ENCODE data around the gene FAM9C.

Gene FAM9C

DNA sequence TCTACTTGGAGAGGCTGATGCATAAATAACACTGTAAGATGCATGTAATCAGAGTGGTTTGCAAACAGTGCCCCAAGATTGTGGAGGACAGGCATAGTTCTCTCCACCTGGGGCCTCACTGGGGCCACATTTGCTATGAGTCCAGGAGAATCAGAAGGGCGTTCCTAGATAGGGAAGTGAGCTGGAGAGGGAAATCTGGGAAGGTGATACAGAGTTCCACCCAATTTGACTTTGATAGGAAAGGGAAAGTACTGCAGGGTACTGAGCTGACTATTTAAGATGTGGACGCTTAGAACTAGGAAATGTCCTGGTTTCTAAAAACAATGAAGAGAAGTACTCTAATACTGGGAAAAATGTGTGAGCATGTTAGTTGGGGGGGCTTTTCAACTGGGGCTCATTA, 33.9 kb downstream of the FAM9C start:
- no peak overlapping the region for H3K4me3 ChIP-seq (ENCODE audit: low read depth, low read length)
- peaks cover 16% of the 10 kb centered on the region for H3K4me1 ChIP-seq (ENCODE audit: control insufficient read depth, insufficient read depth, low read length)
- H3K9ac ChIP-seq (ENCODE audit: low read depth, low read length): no peak overlapping the region
- H3K9me3 ChIP-seq (ENCODE audit: control insufficient read depth, insufficient read depth, low read length): no peaks in the 10 kb centered on the region
- H3K27me3 ChIP-seq (ENCODE audit: control insufficient read depth, insufficient read depth, low read length): no peaks in the 10 kb centered on the region
- no peaks in the 10 kb centered on the region for H3K36me3 ChIP-seq (ENCODE audit: control insufficient read depth, insufficient read depth, low read length)

DNA sequence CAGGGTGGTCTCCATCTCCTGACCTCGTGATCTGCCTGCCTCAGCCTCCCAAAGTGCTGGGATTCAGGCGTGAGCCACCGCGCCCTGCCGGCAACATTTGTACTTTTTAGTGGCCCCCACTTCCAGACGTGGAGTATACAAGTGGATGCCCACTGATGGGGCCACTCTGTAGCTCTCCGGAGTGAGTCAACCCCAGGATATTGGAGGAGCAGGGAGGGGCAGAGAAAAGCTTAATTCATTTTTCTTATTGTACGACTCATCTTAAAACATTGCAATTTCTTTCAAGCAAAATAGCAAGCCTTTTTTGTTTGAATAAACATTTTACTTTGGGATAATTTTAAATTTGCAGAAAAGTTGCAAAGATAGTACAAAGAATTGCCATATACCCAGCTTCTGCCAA, 34.6 kb downstream of the FAM9C start:
- H3K4me3 ChIP-seq (ENCODE audit: low read depth, low read length): no peak overlapping the region
- H3K9ac ChIP-seq (ENCODE audit: low read depth, low read length): no peak overlapping the region
- H3K9me3 ChIP-seq (ENCODE audit: control insufficient read depth, insufficient read depth, low read length): no peaks in the 10 kb centered on the region
- peaks cover 16% of the 10 kb centered on the region for H3K4me1 ChIP-seq (ENCODE audit: control insufficient read depth, insufficient read depth, low read length)
- no peaks in the 10 kb centered on the region for H3K36me3 ChIP-seq (ENCODE audit: control insufficient read depth, insufficient read depth, low read length)
- no peaks in the 10 kb centered on the region for H3K27me3 ChIP-seq (ENCODE audit: control insufficient read depth, insufficient read depth, low read length)

DNA sequence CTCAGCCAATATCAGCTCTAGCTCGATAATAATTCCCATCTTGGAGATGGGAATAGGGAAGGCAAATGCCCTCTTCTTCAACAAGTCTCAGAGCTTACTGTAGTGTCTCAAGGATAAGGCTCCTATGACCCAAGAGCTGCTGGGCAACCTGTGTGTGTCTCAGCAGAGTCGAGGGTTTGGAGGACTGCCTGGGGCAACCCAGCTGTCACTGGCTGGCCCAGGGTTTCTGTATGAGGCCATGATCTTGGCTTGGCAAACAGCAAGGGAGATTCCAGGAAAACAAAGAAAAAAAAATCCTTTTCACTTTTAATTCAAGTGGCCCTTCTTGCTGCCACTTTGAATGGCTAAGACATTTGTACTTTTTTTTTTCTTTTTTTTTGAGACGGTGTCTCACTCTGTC, 35.1 kb downstream of the FAM9C start:
- H3K36me3 ChIP-seq (ENCODE audit: control insufficient read depth, insufficient read depth, low read length): no peaks in the 10 kb centered on the region
- H3K27me3 ChIP-seq (ENCODE audit: control insufficient read depth, insufficient read depth, low read length): no peaks in the 10 kb centered on the region
- no peaks in the 10 kb centered on the region for H3K9me3 ChIP-seq (ENCODE audit: control insufficient read depth, insufficient read depth, low read length)
- H3K9ac ChIP-seq (ENCODE audit: low read depth, low read length): no peak overlapping the region
- H3K4me1 ChIP-seq (ENCODE audit: control insufficient read depth, insufficient read depth, low read length): peaks cover 16% of the 10 kb centered on the region
- H3K4me3 ChIP-seq (ENCODE audit: low read depth, low read length): no peak overlapping the region

DNA sequence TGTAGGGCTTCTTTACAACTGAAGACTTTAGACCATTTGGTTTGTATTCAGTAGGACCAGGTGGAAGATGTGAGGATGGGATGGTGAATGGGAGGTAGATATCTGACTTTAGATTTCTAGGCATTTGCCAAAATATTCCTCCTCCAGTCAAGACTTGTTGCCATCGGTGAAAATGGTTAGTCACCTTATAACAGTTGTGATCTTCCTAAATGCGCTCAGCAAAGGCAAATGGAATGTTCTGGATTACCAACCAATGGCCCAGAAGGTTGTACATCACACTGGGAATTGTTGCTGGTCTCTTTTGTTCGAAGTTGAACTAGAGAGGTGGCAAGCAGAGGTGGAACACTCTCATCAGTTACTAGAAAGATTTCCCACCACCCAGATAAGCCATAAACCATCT, 35.6 kb downstream of the FAM9C start:
- H3K4me1 ChIP-seq (ENCODE audit: control insufficient read depth, insufficient read depth, low read length): peaks cover 11% of the 10 kb centered on the region
- no peaks in the 10 kb centered on the region for H3K9me3 ChIP-seq (ENCODE audit: control insufficient read depth, insufficient read depth, low read length)
- no peaks in the 10 kb centered on the region for H3K36me3 ChIP-seq (ENCODE audit: control insufficient read depth, insufficient read depth, low read length)
- H3K27me3 ChIP-seq (ENCODE audit: control insufficient read depth, insufficient read depth, low read length): no peaks in the 10 kb centered on the region
- H3K4me3 ChIP-seq (ENCODE audit: low read depth, low read length): no peak overlapping the region
- no peak overlapping the region for H3K9ac ChIP-seq (ENCODE audit: low read depth, low read length)

DNA sequence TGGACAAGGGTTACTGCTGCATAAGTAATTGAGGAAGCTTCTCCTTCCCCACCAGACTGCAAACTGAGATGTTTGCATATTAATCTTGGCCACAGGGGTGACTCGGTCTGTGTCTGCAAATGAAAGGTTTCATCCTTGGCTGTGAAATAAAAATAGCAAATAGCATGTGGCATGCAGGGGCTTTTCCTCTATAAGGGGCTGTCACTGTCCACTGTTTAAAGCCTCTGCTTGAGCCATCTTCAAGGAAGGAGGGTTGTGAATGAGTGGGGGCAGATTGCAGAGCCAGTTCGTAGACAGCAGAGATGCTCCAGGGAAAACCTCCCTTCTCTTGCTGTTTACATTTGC, 36.3 kb downstream of the FAM9C start:
- Histone ChIP-seq H3K4me1 (ENCODE audit: control insufficient read depth, insufficient read depth, low read length) (peaks cover 6% of the 10 kb centered on the region), H3K27me3 (ENCODE audit: control insufficient read depth, insufficient read depth, low read length) (no peaks in the 10 kb centered on the region), H3K36me3 (ENCODE audit: control insufficient read depth, insufficient read depth, low read length) (no peaks in the 10 kb centered on the region), H3K4me3 (ENCODE audit: low read depth, low read length) (no peak overlapping the region), H3K9ac (ENCODE audit: low read depth, low read length) (no peak overlapping the region), H3K9me3 (ENCODE audit: control insufficient read depth, insufficient read depth, low read length) (no peaks in the 10 kb centered on the region)

DNA sequence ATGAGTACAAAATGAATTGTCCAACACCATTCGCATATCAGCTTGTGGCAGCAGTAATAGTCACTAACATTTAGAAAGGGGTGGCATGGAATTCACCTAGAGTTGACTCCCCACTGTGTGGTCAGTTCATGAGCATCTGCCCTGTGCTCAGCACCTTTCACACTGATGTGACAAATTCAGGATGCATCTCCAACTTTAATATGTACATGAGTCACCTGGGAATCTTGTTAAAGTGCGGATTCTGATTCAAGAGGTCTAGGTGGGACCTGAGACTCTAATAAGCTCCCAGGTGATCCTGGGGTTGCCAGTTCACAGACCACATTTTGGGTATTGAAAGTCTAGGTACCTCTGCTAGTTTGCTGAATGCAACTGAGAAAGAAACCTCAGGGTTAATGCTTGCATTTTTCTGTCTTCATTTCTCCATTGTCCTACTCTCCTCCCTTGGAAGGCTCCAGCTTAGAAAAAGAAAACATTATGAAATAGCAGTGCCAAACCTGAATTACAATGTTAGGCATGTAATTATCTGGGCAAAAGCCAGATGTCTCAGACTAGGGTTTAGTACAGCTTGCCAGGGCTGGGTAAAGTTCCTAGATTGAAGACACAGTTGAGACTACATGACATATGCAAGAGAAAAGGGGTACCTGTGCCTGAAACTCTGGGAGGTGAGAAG, 36.8 kb downstream of the FAM9C start:
- Histone ChIP-seq H3K36me3 (ENCODE audit: control insufficient read depth, insufficient read depth, low read length) (no peaks in the 10 kb centered on the region), H3K4me3 (ENCODE audit: low read depth, low read length) (no peak overlapping the region), H3K9ac (ENCODE audit: low read depth, low read length) (no peak overlapping the region), H3K4me1 (ENCODE audit: control insufficient read depth, insufficient read depth, low read length) (peaks cover 6% of the 10 kb centered on the region), H3K9me3 (ENCODE audit: control insufficient read depth, insufficient read depth, low read length) (no peaks in the 10 kb centered on the region), H3K27me3 (ENCODE audit: control insufficient read depth, insufficient read depth, low read length) (no peaks in the 10 kb centered on the region)

DNA sequence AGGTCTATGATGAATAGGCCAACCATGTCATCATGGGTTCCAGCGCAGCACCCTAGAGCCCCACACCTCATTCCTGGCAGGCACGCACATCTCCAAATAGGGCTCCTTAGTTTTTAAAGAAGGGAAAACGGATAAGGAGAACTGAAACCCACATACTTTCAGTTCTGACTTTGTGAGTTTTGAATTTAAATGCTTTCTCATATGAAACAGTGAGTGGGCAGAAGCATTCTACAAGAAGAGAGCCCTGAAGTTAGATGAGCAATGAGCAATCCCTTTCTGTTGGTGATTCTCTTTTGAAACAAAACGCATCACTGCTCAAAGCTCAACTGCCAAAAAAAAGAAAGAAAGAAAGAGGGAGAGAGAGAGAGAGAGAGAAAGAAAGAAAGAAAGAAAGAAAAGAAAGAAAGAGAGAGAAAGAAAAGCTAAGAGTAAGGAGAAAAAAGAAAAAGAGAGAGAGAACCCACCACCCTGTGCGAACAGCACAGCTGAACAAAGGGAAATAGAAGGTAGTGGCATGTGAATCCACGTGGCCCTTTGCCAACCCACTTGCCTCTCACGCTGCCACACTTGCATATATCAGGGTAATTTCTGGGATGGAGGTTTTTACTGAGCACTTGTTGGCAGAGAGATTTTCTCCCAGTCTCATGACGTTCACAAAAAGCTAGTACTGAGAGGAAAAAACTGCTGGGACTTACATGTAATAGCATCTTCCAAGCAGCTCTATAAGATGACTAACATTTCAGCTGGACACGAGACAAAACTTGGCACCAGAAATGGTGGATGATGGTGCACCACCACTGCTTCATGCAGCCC, 38.6 kb downstream of the FAM9C start:
- H3K9ac ChIP-seq (ENCODE audit: low read depth, low read length): no peak overlapping the region
- H3K4me3 ChIP-seq (ENCODE audit: low read depth, low read length): no peak overlapping the region
- H3K36me3 ChIP-seq (ENCODE audit: control insufficient read depth, insufficient read depth, low read length): no peaks in the 10 kb centered on the region
- H3K9me3 ChIP-seq (ENCODE audit: control insufficient read depth, insufficient read depth, low read length): no peaks in the 10 kb centered on the region
- no peaks in the 10 kb centered on the region for H3K27me3 ChIP-seq (ENCODE audit: control insufficient read depth, insufficient read depth, low read length)
- H3K4me1 ChIP-seq (ENCODE audit: control insufficient read depth, insufficient read depth, low read length): peaks cover 6% of the 10 kb centered on the region

DNA sequence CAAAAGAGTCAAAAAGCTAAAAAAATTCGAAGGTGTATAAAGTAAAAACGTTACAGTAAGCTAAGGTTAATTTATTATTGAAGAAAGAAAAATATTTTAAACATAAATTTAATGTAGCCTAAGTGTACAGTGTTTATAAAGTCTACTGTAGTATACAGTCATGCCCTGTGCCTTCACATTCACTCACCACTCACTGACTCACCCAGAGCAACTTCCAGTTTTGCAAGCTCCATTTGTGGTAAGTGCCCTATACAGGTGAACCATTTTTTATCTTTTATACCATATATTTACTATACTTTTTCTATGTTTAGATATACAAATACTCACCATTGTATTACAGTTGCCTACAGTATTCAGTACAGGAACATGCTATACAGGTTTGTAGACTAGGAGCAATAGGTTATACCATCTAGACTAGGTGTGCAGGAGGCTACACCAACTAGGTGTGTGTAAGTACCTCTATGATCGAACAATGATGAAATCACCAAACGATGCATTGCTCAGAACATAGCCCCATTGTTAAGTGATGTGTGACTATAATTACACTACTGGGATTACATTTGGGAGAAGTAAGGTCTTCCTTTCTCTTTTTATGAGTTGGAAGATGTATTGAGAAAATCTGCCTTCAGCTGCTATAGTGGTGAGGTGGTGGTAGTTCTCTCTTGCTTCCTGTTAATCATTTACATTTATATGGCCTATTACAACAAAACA, 42.3 kb downstream of the FAM9C start:
- H3K27me3 ChIP-seq (ENCODE audit: control insufficient read depth, insufficient read depth, low read length): no peaks in the 10 kb centered on the region
- H3K4me3 ChIP-seq (ENCODE audit: low read depth, low read length): no peak overlapping the region
- no peaks in the 10 kb centered on the region for H3K9me3 ChIP-seq (ENCODE audit: control insufficient read depth, insufficient read depth, low read length)
- peaks cover 16% of the 10 kb centered on the region for H3K4me1 ChIP-seq (ENCODE audit: control insufficient read depth, insufficient read depth, low read length)
- no peaks in the 10 kb centered on the region for H3K36me3 ChIP-seq (ENCODE audit: control insufficient read depth, insufficient read depth, low read length)
- H3K9ac ChIP-seq (ENCODE audit: low read depth, low read length): no peak overlapping the region

DNA sequence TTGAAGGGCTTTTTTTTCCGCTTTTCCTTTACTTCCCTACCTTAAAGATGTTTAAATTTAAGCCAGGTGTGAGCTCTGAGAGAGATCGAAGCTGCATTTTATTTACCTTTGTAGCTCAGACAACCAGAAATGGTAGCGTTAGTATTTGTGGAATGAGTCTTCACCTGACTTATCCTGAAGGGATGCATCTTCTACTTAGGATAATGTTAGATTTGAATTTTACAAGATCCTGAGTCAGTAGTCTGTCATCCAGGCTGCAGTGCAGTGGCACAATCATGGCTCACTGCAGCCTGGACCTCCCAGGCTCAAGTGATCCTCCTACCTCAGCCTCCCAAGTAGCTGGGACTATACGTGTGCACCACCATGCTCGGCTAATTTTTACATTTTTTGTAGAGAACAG, 43.3 kb downstream of the FAM9C start:
- Histone ChIP-seq H3K27me3 (ENCODE audit: control insufficient read depth, insufficient read depth, low read length) (no peaks in the 10 kb centered on the region), H3K9me3 (ENCODE audit: control insufficient read depth, insufficient read depth, low read length) (no peaks in the 10 kb centered on the region), H3K36me3 (ENCODE audit: control insufficient read depth, insufficient read depth, low read length) (no peaks in the 10 kb centered on the region), H3K9ac (ENCODE audit: low read depth, low read length) (no peak overlapping the region), H3K4me3 (ENCODE audit: low read depth, low read length) (no peak overlapping the region), H3K4me1 (ENCODE audit: control insufficient read depth, insufficient read depth, low read length) (peaks cover 16% of the 10 kb centered on the region)

DNA sequence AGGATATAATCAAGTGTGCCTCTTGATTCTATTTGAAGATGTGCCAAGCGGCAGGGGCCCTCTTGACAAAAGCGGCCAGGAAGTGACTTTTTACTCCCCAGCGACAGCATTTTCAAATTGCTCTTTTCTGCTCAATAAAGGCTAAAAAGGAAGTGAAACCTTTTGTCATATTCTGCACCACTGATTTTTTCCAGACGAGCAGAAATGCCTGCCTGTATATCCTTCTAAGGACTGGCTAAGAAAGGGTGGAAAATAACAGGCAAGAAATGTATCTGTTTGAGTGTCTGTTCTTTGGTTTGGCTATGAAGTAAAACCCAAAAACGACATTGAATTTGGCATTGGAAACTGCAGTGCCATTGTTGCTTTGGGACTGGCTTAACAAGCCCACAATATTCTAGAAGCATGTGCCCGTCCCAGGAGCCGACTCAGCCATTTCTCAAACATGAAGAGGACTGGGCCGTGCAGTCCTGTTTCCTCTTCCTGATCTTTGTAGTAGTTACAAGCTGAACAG, 44.1 kb downstream of the FAM9C start:
- Histone ChIP-seq H3K4me1 (ENCODE audit: control insufficient read depth, insufficient read depth, low read length) (peaks cover 16% of the 10 kb centered on the region), H3K36me3 (ENCODE audit: control insufficient read depth, insufficient read depth, low read length) (no peaks in the 10 kb centered on the region), H3K9me3 (ENCODE audit: control insufficient read depth, insufficient read depth, low read length) (no peaks in the 10 kb centered on the region), H3K9ac (ENCODE audit: low read depth, low read length) (no peak overlapping the region), H3K27me3 (ENCODE audit: control insufficient read depth, insufficient read depth, low read length) (no peaks in the 10 kb centered on the region), H3K4me3 (ENCODE audit: low read depth, low read length) (no peak overlapping the region)

DNA sequence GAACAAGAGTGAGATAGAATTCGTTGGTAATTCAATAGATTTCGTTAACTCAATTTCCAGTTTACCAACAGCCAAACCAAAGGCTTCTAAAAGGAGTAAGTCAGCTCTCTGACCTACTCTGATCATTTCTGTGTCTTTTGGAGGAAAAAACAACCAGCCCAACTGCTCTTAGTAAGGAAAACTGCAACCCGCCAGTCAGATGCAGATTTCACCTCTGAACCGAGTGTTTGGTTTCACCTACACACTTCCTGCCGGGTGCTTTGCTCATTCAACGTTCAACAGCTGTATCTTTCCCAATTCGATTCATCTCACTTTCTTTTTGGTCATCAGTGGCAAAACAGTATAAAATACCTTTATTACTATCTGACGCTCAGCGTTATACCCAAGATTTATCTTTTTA, 45.0 kb downstream of the FAM9C start:
- no peaks in the 10 kb centered on the region for H3K9me3 ChIP-seq (ENCODE audit: control insufficient read depth, insufficient read depth, low read length)
- no peak overlapping the region for H3K4me3 ChIP-seq (ENCODE audit: low read depth, low read length)
- no peaks in the 10 kb centered on the region for H3K27me3 ChIP-seq (ENCODE audit: control insufficient read depth, insufficient read depth, low read length)
- no peak overlapping the region for H3K9ac ChIP-seq (ENCODE audit: low read depth, low read length)
- H3K36me3 ChIP-seq (ENCODE audit: control insufficient read depth, insufficient read depth, low read length): no peaks in the 10 kb centered on the region
- peaks cover 16% of the 10 kb centered on the region for H3K4me1 ChIP-seq (ENCODE audit: control insufficient read depth, insufficient read depth, low read length)
